IgD-negative memory B cell (primary cell): ENCODE measurements around the gene ANKRD24. TPM values are rescaled to one million over a fixed set of nuclear protein-coding genes. Genes with fewer than 3 reads are reported as not detected.
"Not testable (repeated sequence)": the region's sequence is repeated elsewhere in the genome, so short reads cannot be mapped to it uniquely, and the experiment has no call there.

Source experiments
- H3K27ac Mint-ChIP-seq, 3 donors: one replicate each; pipeline ENCODE4 v1.8.0; 2020 to 2022; ENCODE audit warnings: mild to moderate bottlenecking in 3 of 3, mixed read lengths in 3 of 3, moderate library complexity in 1 of 3
- H3K27me3 Mint-ChIP-seq: one replicate; pipeline ENCODE4 v1.8.0; 2021; ENCODE audit warnings: mixed read lengths
- H3K36me3 Mint-ChIP-seq: one replicate; pipeline ENCODE4 v1.8.0; 2020; ENCODE audit warnings: mild to moderate bottlenecking, mixed read lengths
- H3K4me1 Mint-ChIP-seq, 3 donors: one replicate each; pipeline ENCODE4 v1.8.0; 2020 to 2022; ENCODE audit warnings: mixed read lengths in 3 of 3, mild to moderate bottlenecking in 1 of 3
- H3K4me3 Mint-ChIP-seq, 4 donors: one replicate each; pipeline ENCODE4 v1.8.0; 2020 to 2022; ENCODE audit warnings: mild to moderate bottlenecking in 4 of 4, mixed read lengths in 4 of 4, moderate library complexity in 3 of 4
- H3K9me3 Mint-ChIP-seq, 3 donors: one replicate each; pipeline ENCODE4 v1.8.0; 2020 to 2021; ENCODE audit warnings: mixed read lengths in 3 of 3, mild to moderate bottlenecking in 1 of 3
- polyA plus RNA-seq: library from polyadenylated mRNA; unstranded; fragments of 300-500 nt; fragmentation: Illumina TruSeq; gene quantifications from one replicate; pipeline ENCODE4 v1.2.3, GENCODE V29; 2021

Gene ANKRD24
- polyA plus RNA-seq, 1 donor from 2014 or later, result not detected

GRCh38 chr19:4227771-4228170 lies 45.3 kb downstream of the ANKRD24 start:
- Mint-ChIP-seq H3K4me3 (no peak overlapping the region), H3K27ac (no peak overlapping the region), H3K4me1 (peaks cover 0 to 15% (median 12%) of the 10 kb centered on the region in 3 donors), H3K9me3 (no peaks in the 10 kb centered on the region), H3K27me3 (peaks cover 6% of the 10 kb centered on the region), H3K36me3 (no peaks in the 10 kb centered on the region)

- Mint-ChIP-seq H3K4me3 (no peak overlapping the region), H3K4me1 (peaks cover 0 to 17% (median 12%) of the 10 kb centered on the region in 3 donors), H3K36me3 (no peaks in the 10 kb centered on the region), H3K27me3 (peaks cover 6% of the 10 kb centered on the region), H3K27ac (no peak overlapping the region), H3K9me3 (no peaks in the 10 kb centered on the region)
Observed at GRCh38 chr19:4228765-4229178, 46.3 kb downstream of the ANKRD24 start.

GRCh38 chr19:4229179-4229931 lies 46.9 kb downstream of the ANKRD24 start, which contains the start of gene EBI3:
EBI3 (plus strand) TSS chr19:4229523; CDS start chr19:4229551, 28 bp downstream.
- Mint-ChIP-seq H3K27me3 (peaks cover 6% of the 10 kb centered on the region), H3K4me1 (peaks cover 0 to 17% (median 12%) of the 10 kb centered on the region in 3 donors), H3K27ac (peak within 1 kb of the TSS in 1 of 3 donors; percentile 75), H3K9me3 (no peaks in the 10 kb centered on the region), H3K4me3 (peak within 1 kb of the TSS in 2 of 4 donors; percentile 17 to 78), H3K36me3 (no peaks in the 10 kb centered on the region)

- H3K27me3 Mint-ChIP-seq, H3K27ac Mint-ChIP-seq, H3K36me3 Mint-ChIP-seq, H3K9me3 Mint-ChIP-seq: not testable (repeated sequence)
- Mint-ChIP-seq H3K4me3 (peak overlapping the region in 2 of 4 donors; percentile 17 to 78), H3K4me1 (peaks cover 0 to 20% (median 12%) of the 10 kb centered on the region in 3 donors)
Observed at GRCh38 chr19:4230237-4230636, 47.7 kb downstream of the ANKRD24 start.

GRCh38 chr19:4231521-4231920 lies 49.0 kb downstream of the ANKRD24 start:
- not testable (repeated sequence) for H3K36me3 Mint-ChIP-seq, H3K27ac Mint-ChIP-seq, H3K9me3 Mint-ChIP-seq, H3K27me3 Mint-ChIP-seq, H3K4me3 Mint-ChIP-seq
- H3K4me1 Mint-ChIP-seq, result peaks cover 0 to 19% (median 11%) of the 10 kb centered on the region in 3 donors

GRCh38 chr19:4232139-4232538 lies 49.6 kb downstream of the ANKRD24 start:
- not testable (repeated sequence) for H3K36me3 Mint-ChIP-seq, H3K27ac Mint-ChIP-seq, H3K27me3 Mint-ChIP-seq, H3K9me3 Mint-ChIP-seq
- Mint-ChIP-seq H3K4me1 (peaks cover 0 to 18% (median 10%) of the 10 kb centered on the region in 3 donors), H3K4me3 (peak overlapping the region in 1 of 4 donors; percentile 9)

- Mint-ChIP-seq H3K36me3 (no peaks in the 10 kb centered on the region), H3K27me3 (peaks cover 6% of the 10 kb centered on the region), H3K27ac (no peak overlapping the region), H3K9me3 (no peaks in the 10 kb centered on the region), H3K4me1 (peaks cover 0 to 18% (median 10%) of the 10 kb centered on the region in 3 donors), H3K4me3 (peak overlapping the region in 1 of 4 donors; percentile 9)
Observed at GRCh38 chr19:4232614-4233281, 50.3 kb downstream of the ANKRD24 start.

GRCh38 chr19:4233282-4233853 lies 50.9 kb downstream of the ANKRD24 start:
- Mint-ChIP-seq H3K27ac (no peak overlapping the region), H3K27me3 (peaks cover 6% of the 10 kb centered on the region), H3K9me3 (no peaks in the 10 kb centered on the region), H3K36me3 (no peaks in the 10 kb centered on the region), H3K4me3 (peak overlapping the region in 1 of 4 donors; percentile 39), H3K4me1 (peaks cover 0 to 18% (median 10%) of the 10 kb centered on the region in 3 donors)

- no peak overlapping the region for H3K4me3 Mint-ChIP-seq
- H3K27ac Mint-ChIP-seq, result peak overlapping the region in 1 of 3 donors; percentile 27
- H3K27me3 Mint-ChIP-seq, result peaks cover 6% of the 10 kb centered on the region
- no peaks in the 10 kb centered on the region for H3K36me3 Mint-ChIP-seq
- H3K4me1 Mint-ChIP-seq, result peaks cover 0 to 17% (median 10%) of the 10 kb centered on the region in 3 donors
- no peaks in the 10 kb centered on the region for H3K9me3 Mint-ChIP-seq
Observed at GRCh38 chr19:4234142-4234861, 51.8 kb downstream of the ANKRD24 start.

GRCh38 chr19:4234862-4235201 lies 52.3 kb downstream of the ANKRD24 start:
- Mint-ChIP-seq H3K4me3 (no peak overlapping the region), H3K36me3 (no peaks in the 10 kb centered on the region), H3K27ac (peak overlapping the region in 1 of 3 donors; percentile 27), H3K4me1 (peaks cover 0 to 12% (median 5%) of the 10 kb centered on the region in 3 donors), H3K9me3 (no peaks in the 10 kb centered on the region), H3K27me3 (peaks cover 2% of the 10 kb centered on the region)

- H3K27me3 Mint-ChIP-seq, H3K9me3 Mint-ChIP-seq, H3K36me3 Mint-ChIP-seq, H3K27ac Mint-ChIP-seq, H3K4me3 Mint-ChIP-seq: not testable (repeated sequence)
- peaks cover 4 to 12% (median 7%) of the 10 kb centered on the region in 3 donors for H3K4me1 Mint-ChIP-seq
Observed at GRCh38 chr19:4237510-4237909, 55.0 kb downstream of the ANKRD24 start.

- Mint-ChIP-seq H3K9me3 (peaks cover 2 to 6% (median 5%) of the 10 kb centered on the region in 3 donors), H3K27ac (peak overlapping the region in 2 of 3 donors; percentile 7 to 46), H3K4me3 (peak overlapping the region in 1 of 4 donors; percentile 17), H3K4me1 (peaks cover 4 to 11% (median 7%) of the 10 kb centered on the region in 3 donors), H3K27me3 (no peaks in the 10 kb centered on the region), H3K36me3 (no peaks in the 10 kb centered on the region)
Observed at GRCh38 chr19:4238831-4239230, 56.3 kb downstream of the ANKRD24 start.

GRCh38 chr19:4241824-4242430 lies 59.4 kb downstream of the ANKRD24 start:
- Mint-ChIP-seq H3K9me3 (peaks cover 2 to 6% (median 5%) of the 10 kb centered on the region in 3 donors), H3K4me1 (peaks cover 7 to 11% (median 7%) of the 10 kb centered on the region in 3 donors), H3K27me3 (no peaks in the 10 kb centered on the region), H3K4me3 (peak overlapping the region in 2 of 4 donors; percentile 7 to 18), H3K27ac (no peak overlapping the region), H3K36me3 (no peaks in the 10 kb centered on the region)

GRCh38 chr19:4245938-4246337 lies 63.4 kb downstream of the ANKRD24 start:
- peak overlapping the region in 2 of 4 donors; percentile 88 to 98 for H3K4me3 Mint-ChIP-seq
- peaks cover 7 to 14% (median 11%) of the 10 kb centered on the region in 3 donors for H3K4me1 Mint-ChIP-seq
- H3K27ac Mint-ChIP-seq, result peak overlapping the region in 2 of 3 donors; percentile 92 to 100
- not testable (repeated sequence) for H3K27me3 Mint-ChIP-seq, H3K9me3 Mint-ChIP-seq
- peaks cover 12% of the 10 kb centered on the region for H3K36me3 Mint-ChIP-seq
